ENCODE results near the gene FAM98B.

Gene FAM98B

GRCh38 chr15:38508647-38509046 lies 54.7 kb downstream of the FAM98B start:
- DNase-seq = no peak

- DNase-seq = no peak
Measured at GRCh38 chr15:38509152-38509551, 55.2 kb downstream of the FAM98B start.

- no peak for DNase-seq
Measured at GRCh38 chr15:38512901-38513300, 59.0 kb downstream of the FAM98B start.

GRCh38 chr15:38514601-38515000 lies 60.7 kb downstream of the FAM98B start:
- no peak for DNase-seq

GRCh38 chr15:38516626-38517025 lies 62.7 kb downstream of the FAM98B start:
- no peak for DNase-seq

- no peak for DNase-seq
Measured at GRCh38 chr15:38517312-38517975, 63.5 kb downstream of the FAM98B start.

- DNase-seq = no peak
Measured at GRCh38 chr15:38518084-38518483, 64.2 kb downstream of the FAM98B start.

- no peak for DNase-seq
Measured at GRCh38 chr15:38520035-38520434, 66.1 kb downstream of the FAM98B start.

- no peak for DNase-seq
Measured at GRCh38 chr15:38521316-38521715, 67.4 kb downstream of the FAM98B start.

GRCh38 chr15:38522922-38523321 lies 69.0 kb downstream of the FAM98B start:
- DNase-seq = no peak

- no peak for DNase-seq
Measured at GRCh38 chr15:38524156-38524555, 70.2 kb downstream of the FAM98B start.

- no peak for DNase-seq
Measured at GRCh38 chr15:38525489-38525888, 71.6 kb downstream of the FAM98B start.

GRCh38 chr15:38526158-38526557 lies 72.2 kb downstream of the FAM98B start:
- DNase-seq = no peak

- DNase-seq = no peak
Measured at GRCh38 chr15:38528294-38528693, 74.4 kb downstream of the FAM98B start.

- DNase-seq = no peak
Measured at GRCh38 chr15:38530113-38530512, 76.2 kb downstream of the FAM98B start.

- no peak for DNase-seq
Measured at GRCh38 chr15:38531509-38531908, 77.6 kb downstream of the FAM98B start.

GRCh38 chr15:38532728-38533127 lies 78.8 kb downstream of the FAM98B start:
- no peak for DNase-seq

GRCh38 chr15:38533416-38533915 lies 79.5 kb downstream of the FAM98B start:
- no peak for DNase-seq

GRCh38 chr15:38533926-38534325 lies 80.0 kb downstream of the FAM98B start:
- DNase-seq = no peak

GRCh38 chr15:38534691-38535090 lies 80.8 kb downstream of the FAM98B start:
- DNase-seq = no peak

- DNase-seq = no peak
Measured at GRCh38 chr15:38535491-38536200, 81.7 kb downstream of the FAM98B start.

- DNase-seq = peak; percentile 25
Measured at GRCh38 chr15:38536201-38536676, 82.3 kb downstream of the FAM98B start.
